HTERT RPE-1 (cell line): Measurements from ENCODE around the gene ELFN2.
"Not testable (repeated sequence)": the region's sequence is repeated elsewhere in the genome, so short reads cannot be mapped to it uniquely, and the experiment has no call there.

Experiments used
- in situ Hi-C: fragments of 300-500 bp; cut with MboI; formaldehyde crosslinking; loops from 4 replicates; pipeline ENCODE4 v1.14.3; 2020; ENCODE audit warnings: low sequenced_read_pairs

Gene ELFN2

GRCh38 chr22:37337204-37337943 lies 89.9 kb downstream of the ELFN2 start:
- in situ Hi-C loops: no loop called here

DNA sequence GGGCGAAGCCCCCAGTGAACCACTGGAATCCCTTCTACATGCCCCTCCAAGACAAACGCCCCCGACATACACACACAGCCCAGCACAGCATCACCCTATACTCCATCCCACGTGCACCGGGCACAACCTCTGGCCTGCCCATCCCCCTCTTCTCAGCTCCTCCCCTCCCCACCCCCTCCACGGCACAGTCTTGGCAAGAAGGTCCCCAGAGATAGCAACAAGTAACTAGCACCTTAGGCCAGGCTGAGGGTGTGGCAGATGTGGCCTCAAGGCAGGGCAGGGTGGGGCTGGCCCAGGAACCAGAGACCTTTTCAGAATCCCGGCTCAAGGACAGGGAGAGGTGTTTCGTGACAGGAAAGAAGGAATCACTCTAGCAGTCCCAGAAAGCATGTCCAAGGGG lies 90.7 kb downstream of the ELFN2 start:
- in situ Hi-C loops: no loop called here

DNA sequence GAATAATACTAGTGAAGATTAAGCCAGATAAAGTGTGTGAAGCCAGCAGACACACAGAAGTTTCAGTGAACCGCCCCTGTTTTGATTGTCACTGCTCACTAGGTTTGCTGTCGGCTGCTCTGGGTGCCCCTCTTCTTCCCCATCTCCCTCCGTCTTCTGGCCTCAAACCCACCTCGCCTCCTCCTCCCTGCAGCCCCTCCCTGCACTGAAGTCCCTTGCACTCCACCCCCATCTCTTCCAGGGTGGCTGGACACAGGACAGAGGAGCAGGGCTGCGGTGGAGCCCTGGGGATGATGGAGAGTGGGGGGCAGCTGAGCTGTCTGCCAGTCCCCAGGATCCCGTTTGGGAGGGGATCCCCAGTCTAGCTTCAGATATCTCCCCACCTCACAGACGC lies 91.5 kb downstream of the ELFN2 start:
- in situ Hi-C loops: no loop called here

DNA sequence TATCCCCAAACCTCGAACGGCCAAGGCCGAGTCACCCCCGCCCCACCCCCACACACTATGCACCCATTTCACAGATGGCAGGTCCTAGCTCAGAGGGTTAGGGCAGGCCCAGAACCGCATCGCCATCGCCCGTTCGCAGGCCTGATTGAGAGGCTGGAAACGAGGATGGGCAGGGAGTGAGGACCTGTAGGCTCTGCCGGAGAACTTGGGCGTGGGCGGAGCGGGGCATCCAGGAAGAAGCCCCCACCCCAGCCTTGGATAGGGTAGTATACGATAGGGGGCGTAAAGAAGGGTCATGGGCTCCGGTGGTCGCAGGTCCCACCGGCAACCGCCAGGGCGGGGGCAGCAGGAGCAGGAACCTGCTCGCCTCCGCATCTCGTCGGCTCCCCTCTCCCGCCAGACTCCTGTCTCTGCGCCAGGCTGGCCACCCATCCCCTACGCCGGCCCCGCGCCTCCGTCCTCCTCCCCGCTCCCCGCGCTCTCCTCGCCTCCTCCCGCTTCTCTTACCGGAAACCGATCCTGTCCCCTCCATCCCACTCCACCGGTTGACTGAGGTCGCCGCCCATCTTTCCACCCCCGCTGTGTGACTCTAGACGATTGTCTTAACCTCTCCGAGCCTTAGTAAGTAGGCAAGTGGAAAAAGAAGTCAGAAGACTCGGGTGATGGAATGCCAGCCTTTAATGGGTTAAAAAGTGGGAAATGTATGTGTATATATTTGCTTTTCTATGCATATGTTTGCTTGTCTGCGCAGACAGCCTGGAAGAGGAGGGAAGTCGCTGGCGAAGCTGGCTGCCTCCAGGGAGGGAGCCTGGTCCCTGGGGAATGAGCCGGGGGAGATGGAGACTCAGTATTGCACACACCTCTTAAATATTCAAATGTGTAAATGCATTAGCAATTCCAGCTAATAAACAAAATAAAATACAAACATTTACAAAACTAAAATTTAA lies 92.1 kb downstream of the ELFN2 start:
- in situ Hi-C loops: no loop called here

- in situ Hi-C loops: no loop called here
These were observed 92.8 kb downstream of the ELFN2 start for GRCh38 chr22:37334461-37334858.

DNA sequence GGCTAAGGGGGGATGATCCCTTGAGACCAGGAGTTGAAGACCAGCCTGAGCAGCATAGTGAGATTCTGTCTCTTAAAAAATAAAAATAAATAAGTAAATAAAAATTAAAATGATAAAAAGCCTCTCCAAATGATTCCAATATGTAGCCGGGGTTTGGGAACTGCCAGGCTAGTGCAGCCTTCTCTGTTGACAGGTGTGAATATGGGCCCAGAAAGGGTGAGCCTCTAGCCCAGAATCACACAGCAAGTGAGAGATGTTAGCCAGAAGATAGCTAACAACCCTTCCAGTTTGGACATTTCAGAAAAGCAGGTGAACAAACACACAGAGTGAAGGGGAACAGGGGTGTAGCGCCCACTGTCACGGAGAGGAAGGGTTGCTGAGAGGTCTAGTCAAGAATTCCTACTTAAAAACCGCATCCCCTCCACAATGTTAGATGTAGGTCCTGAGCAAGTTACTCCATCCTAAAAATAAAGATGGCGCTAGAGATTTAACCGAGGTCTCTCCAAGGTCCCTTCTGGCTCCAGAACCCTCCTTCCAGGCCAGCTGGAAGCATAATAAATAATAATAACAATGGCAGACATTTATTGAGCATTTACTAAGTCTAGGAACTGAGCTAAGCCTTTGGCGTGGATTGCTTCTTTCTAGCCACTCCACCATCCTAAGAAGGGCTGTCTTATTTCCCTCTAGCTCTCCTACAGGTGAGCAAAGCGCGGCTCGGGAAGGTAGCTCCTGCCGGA lies 93.4 kb downstream of the ELFN2 start:
- in situ Hi-C loops: no loop called here

- in situ Hi-C loops: no loop called here
These were observed 95.3 kb downstream of the ELFN2 start for GRCh38 chr22:37331856-37332536.

GRCh38 chr22:37331034-37331428 lies 96.2 kb downstream of the ELFN2 start:
- in situ Hi-C loops: no loop called here

GRCh38 chr22:37330200-37331033 lies 96.9 kb downstream of the ELFN2 start:
- in situ Hi-C loops: no loop called here

DNA sequence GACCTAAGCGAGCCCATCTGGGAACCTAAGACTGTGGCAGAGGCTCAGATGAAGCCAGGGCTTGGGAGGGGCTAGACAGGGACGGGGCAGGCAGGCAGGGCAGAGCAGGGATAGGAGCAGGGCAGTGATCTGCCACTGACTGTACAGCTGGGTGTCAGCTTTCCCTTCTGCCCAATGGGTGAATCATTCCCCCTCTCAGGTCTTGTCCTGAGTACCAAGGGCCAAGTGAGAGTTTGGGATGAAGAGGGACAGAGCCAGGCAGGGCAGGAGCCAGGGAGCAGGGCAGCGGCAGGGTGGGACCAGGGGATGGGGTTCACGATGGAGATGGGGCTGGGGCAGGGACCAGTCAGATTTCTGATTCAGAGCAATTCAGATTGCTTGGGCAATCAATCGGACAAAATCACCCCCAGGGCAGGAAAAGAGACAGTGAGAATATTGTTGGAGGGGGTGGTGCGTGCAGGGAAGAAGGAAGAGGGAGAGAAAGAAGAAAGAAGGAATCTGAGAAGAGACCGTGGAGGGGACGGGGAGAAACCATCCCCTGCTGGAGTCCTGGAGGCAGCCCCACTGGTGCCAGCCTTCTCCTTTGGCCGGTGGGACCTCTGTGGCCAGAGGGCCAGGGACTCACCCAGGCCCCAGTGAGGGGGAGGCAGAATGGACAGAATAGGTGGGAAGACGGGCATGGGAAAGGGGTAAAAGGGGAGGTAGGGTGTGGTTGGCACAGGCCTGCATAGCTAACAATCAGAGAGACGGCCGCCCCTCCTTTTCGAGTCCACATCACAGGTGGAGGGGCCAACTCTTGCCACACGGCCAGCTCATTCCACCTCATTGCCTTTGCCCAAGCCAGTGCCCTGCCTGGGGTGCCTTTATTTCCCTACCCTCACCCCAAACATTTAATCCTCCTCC lies 97.8 kb downstream of the ELFN2 start:
- in situ Hi-C loops: no loop called here

DNA sequence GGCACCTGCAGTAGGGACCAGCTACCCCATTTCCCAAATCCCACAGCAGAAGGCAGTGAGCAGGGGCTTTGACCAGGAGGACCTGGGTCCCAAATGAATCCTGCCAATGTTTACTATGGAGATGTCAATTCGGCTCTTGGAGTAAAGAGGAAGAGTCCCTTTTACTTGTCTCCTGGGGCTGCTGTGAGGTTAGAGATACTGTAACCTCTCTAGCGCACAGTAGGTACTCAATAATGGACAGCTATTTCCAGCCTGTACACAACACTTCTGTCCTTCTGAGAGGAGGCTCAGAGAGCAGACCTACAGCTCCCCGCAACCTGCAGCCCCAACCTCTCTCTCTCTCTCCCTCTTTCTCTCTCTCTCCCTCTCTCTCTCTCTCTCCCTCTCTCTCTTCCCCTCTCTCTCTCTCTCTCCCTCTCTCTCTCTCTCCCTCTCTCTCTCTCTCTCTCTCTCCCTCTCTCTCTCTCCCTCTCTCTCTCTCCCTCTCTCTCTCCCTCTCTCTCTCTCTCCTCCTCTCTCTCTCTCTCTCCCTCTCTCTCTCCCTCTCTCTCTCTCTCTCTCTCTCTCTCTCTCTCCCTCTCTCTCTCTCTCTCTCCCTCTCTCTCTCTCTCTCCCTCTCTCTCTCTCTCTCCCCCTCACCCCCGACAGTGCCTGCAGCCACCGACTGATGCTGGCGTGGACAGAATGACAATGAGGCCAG lies 98.6 kb downstream of the ELFN2 start:
- in situ Hi-C loops: not testable (repeated sequence)

DNA sequence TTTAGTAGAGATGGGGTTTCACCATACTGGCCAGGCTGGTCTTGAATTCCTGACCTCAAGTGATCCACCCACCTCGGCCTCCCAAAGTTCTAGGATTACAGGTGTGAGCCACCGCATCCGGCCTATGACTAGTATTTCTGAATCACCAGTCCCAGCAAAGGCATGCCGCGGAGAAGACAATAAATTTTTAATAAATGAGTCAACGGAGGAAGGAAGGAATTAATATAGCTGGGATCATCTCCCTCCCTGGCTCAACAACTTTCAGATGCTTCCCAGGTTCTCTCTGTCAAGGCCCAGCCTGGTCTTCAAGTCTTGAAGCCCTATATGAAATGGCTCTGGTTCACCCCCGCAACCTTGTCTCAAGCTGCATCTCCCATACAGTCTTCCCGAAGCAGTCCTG lies 99.3 kb downstream of the ELFN2 start:
- in situ Hi-C loops: no loop called here

DNA sequence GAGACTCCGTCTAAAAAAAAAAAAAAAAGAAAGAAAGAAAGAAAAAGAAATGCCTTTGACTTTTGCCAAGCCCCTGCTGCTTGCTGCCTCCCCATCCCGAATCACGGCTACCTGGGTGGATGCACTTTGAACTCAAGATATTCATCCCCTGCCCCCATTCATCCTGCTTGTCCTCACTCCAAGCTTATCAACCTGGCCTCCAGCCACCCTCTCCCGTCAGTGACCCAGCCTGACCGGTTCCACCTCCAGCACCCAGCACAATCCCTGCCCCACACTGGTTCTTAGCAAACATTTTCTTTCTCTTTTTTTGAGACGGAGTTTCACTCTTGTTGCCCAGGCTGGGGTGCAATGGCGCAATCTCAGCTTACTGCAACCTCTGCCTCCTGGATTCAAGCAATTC lies 100.6 kb downstream of the ELFN2 start:
- in situ Hi-C loops: no loop called here

- in situ Hi-C loops: no loop called here
These were observed 102.3 kb downstream of the ELFN2 start for GRCh38 chr22:37325039-37325395.

DNA sequence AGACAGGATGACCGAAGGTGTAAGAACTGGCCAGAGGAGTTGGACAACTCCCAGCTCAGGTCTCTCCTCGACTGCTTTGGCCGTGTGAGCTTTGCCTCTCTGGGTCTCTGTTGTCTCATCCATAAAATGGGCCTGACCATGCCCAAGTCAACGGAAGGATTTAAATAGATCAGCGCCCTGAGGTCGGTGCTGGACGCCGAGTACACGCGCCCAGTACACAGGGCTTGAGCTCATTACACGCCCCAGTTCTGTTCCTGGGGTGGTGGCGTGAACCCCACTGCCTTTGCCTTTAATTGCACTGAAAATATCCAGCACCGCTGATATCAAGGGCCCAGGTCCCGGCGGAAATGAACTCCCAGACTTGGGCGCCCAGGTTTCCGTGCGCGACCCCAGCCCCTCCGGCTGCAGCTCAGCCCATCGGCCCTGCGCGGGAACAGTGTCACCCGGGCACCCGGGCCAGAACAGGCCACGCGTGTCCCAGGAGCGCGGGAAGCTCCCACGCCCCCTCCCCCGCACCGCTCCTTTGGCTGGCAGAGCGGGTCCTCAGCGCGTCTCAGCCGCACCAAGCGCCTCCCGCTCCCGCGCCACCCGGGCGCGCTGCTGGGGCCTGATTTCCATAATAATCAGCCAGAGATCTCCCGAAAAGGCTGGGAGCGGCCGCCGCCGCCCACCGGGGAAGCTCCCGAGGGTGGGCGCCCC lies 102.8 kb downstream of the ELFN2 start:
- in situ Hi-C loops: no loop called here

DNA sequence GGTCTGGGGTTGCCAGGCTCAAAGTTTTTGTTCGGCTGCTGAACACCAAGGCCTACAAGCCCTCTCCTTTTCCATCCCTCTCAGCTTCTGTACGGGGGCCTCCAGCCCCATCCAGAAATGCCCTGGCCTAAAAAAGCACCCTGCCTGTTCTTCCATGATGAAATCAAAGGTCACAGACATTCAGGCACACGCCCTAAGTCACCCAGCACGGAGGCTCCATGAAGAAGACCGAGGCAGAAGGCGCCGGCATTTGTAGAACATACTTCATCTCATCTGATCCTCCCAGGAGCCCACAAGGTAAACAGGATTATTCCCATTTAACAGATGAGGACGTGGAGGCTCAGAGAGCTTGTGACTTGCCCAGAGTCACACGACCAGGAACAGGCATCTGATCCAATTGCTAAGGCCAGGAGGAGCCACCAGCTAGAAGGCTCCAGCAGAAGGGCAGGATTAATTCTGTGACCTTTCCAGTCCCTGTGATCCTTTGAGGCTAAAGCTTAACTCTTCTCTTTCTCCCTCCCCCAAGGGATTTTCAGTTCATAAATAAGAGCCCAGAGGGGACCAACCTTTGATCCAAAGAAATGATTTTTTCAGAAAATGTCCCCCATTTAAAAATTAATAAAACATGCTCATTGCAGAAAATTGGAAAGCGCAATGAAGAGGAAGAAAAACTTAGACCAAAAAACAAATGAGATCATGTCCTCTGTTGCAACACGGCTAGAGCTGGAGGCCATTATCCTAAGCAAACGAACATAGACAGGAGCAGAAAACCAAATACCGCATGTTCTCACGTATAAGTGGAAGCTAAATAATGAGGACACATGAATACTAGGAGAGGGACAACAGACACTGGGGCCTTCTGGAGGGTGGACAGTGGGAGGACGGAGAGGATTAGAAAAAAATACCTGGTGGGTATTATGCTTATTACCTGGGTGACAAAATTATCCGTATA lies 106.3 kb downstream of the ELFN2 start:
- in situ Hi-C loops: no loop called here

GRCh38 chr22:37319469-37319868 lies 107.8 kb downstream of the ELFN2 start:
- in situ Hi-C loops: no loop called here
